ENCODE data around the gene DDX41. TPM values are rescaled to one million over a fixed set of nuclear protein-coding genes. Genes with fewer than 3 reads are reported as not detected.
"Not testable (repeated sequence)": the region's sequence is repeated elsewhere in the genome, so short reads cannot be mapped to it uniquely, and the experiment has no call there.

DDX41 gene
- total and polyA plus RNA-seq, 10 of the 15 experiments (the other 5 are each of a cell fraction or from before 2014, with no cell fraction given), result 32.7 to 215 (median 93.6) TPM

DNA sequence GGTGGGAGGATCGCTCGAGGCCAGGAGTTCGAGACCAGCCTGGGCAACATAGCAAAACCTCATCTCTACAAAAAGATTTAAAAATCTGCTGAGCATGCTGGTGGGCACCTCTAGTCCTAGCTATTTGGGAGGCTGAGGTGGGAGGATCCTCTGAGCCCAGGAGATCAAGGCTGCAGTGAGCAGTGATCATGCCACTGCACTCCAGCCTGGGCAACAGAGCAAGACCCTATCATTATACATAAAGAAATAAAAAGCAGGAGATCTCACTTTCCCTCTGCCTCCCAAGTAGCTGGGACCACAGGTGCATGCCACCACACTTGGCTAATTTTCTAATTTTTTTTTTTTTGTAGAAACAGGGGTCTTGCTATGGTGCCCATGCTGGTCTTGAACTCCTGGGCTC is 31.0 kb downstream of the DDX41 start:
- intact Hi-C loops (cut with micrococcal nuclease; ENCODE audit: unreplicated experiment); RAD21 ChIA-PET (ENCODE audit: unreplicated experiment); CTCF ChIA-PET; DNase-seq (ENCODE audit: low read depth, low spot score); H2AFZ ChIP-seq (ENCODE audit: control insufficient read depth, low read depth, low read length); H3K27me3 ChIP-seq (replicated peaks in 1 of 2; ENCODE audit: control insufficient read depth in 2 of 2, insufficient read depth in 2 of 2, low read length in 1 of 2); H3K79me2 ChIP-seq (ENCODE audit: control insufficient read depth, insufficient read depth, low read length); H3K9me3 ChIP-seq (replicated peaks; ENCODE audit: control insufficient read depth, insufficient read depth, low read length); SMC1A ChIA-PET (ENCODE audit: uncharacterized antibody, unreplicated experiment); H3K4me2 ChIP-seq (ENCODE audit: control insufficient read depth, insufficient read depth); H3K36me3 ChIP-seq (ENCODE audit: control insufficient read depth in 2 of 2, insufficient read depth in 2 of 2, low read length in 1 of 2); H3K4me1 ChIP-seq (ENCODE audit: control insufficient read depth, insufficient read depth, low read length); H3K27ac ChIP-seq (ENCODE audit: control insufficient read depth, insufficient read depth); H3K4me3 ChIP-seq; ATAC-seq; H4K20me1 ChIP-seq (ENCODE audit: control insufficient read depth, insufficient read depth); in situ Hi-C loops (cut with MboI); POLR2A ChIA-PET; H3K9ac ChIP-seq (ENCODE audit: control insufficient read depth, insufficient read depth, low read length); BruUV-seq (replicated peaks); FAIRE-seq: not testable (repeated sequence)
- WGBS (ENCODE audit: insufficient coverage, insufficient replicate concordance, low lambda C conversion rate, missing lambda C conversion rate), result 98% methylated on average over 3 of the region's 3 CpGs

GRCh38 chr5:177484902-177485549 is 31.7 kb downstream of the DDX41 start:
- no peak overlapping the region for H3K9ac ChIP-seq (ENCODE audit: control insufficient read depth, insufficient read depth, low read length)
- DNase-seq (ENCODE audit: low read depth, low spot score) (no peak), FAIRE-seq (no peak), ATAC-seq (no peak)
- no peaks in the 10 kb centered on the region; the same call in 1 of the 2 replicates for H3K4me1 ChIP-seq (ENCODE audit: control insufficient read depth, insufficient read depth, low read length)
- BruUV-seq (replicated peaks), result TSS peak; percentile 38
- WGBS (ENCODE audit: insufficient coverage, insufficient replicate concordance, low lambda C conversion rate, missing lambda C conversion rate), result 67% methylated on average over 13 of the region's 13 CpGs
- ChIA-PET RAD21 (ENCODE audit: unreplicated experiment) (no interaction called here), SMC1A (ENCODE audit: uncharacterized antibody, unreplicated experiment) (no interaction called here), CTCF (interaction anchor here (1.1 kb wide), 1 partner anchor 8 kb away, joined by 3 read pairs; no protein-coding TSS in a partner anchor), POLR2A (no interaction called here)
- H3K9me3 ChIP-seq (replicated peaks; ENCODE audit: control insufficient read depth, insufficient read depth, low read length), result no peaks in the 10 kb centered on the region
- no peak overlapping the region for H2AFZ ChIP-seq (ENCODE audit: control insufficient read depth, low read depth, low read length)
- intact Hi-C loops (cut with micrococcal nuclease; ENCODE audit: unreplicated experiment), result no loop called here
- H3K4me2 ChIP-seq (ENCODE audit: control insufficient read depth, insufficient read depth), result no peak overlapping the region
- no peaks in the 10 kb centered on the region for H3K27me3 ChIP-seq (replicated peaks in 1 of 2; ENCODE audit: control insufficient read depth in 2 of 2, insufficient read depth in 2 of 2, low read length in 1 of 2)
- no peak overlapping the region for H3K4me3 ChIP-seq
- H3K36me3 ChIP-seq (ENCODE audit: control insufficient read depth in 2 of 2, insufficient read depth in 2 of 2, low read length in 1 of 2), result peaks cover 0 to 2% of the 10 kb centered on the region in 2 experiments; a peak in 2 of 4 replicates
- H3K27ac ChIP-seq (ENCODE audit: control insufficient read depth, insufficient read depth), result no peak overlapping the region
- in situ Hi-C loops (cut with MboI), result no loop called here
- H3K79me2 ChIP-seq (ENCODE audit: control insufficient read depth, insufficient read depth, low read length), result no peaks in the 10 kb centered on the region
- no peaks in the 10 kb centered on the region for H4K20me1 ChIP-seq (ENCODE audit: control insufficient read depth, insufficient read depth)
- TF ChIP-seq JUND (IDR thresholded peaks at IDR 0.05; ENCODE audit: low read depth, low read length) (no peak), TBL1XR1 (IDR thresholded peaks at IDR 0.05; ENCODE audit: low read depth, low read length) (no peak), NBN (IDR thresholded peaks at IDR 0.05) (no peak), EGR1 (IDR thresholded peaks at IDR 0.05; ENCODE audit: borderline replicate concordance in 1 of 2, low read depth in 2 of 2, low read length in 2 of 2) (no peak), SIX5 (IDR thresholded peaks at IDR 0.05; ENCODE audit: low read depth, low read length, severe bottlenecking) (no peak), RCOR1 (conservative IDR thresholded peaks at IDR 0.05; ENCODE audit: low read depth, low read length) (no peak), NRF1 (conservative IDR thresholded peaks at IDR 0.05; ENCODE audit: low read depth, low read length) (no peak)
- TF ChIP-seq, protein P1, sequence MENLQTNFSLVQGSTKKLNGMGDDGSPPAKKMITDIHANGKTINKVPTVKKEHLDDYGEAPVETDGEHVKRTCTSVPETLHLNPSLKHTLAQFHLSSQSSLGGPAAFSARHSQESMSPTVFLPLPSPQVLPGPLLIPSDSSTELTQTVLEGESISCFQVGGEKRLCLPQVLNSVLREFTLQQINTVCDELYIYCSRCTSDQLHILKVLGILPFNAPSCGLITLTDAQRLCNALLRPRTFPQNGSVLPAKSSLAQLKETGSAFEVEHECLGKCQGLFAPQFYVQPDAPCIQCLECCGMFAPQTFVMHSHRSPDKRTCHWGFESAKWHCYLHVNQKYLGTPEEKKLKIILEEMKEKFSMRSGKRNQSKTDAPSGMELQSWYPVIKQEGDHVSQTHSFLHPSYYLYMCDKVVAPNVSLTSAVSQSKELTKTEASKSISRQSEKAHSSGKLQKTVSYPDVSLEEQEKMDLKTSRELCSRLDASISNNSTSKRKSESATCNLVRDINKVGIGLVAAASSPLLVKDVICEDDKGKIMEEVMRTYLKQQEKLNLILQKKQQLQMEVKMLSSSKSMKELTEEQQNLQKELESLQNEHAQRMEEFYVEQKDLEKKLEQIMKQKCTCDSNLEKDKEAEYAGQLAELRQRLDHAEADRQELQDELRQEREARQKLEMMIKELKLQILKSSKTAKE (IDR thresholded peaks at IDR 0.05; ENCODE audit: low read depth, poor library complexity, severe bottlenecking), result no peak
- TF ChIP-seq, protein P2, sequence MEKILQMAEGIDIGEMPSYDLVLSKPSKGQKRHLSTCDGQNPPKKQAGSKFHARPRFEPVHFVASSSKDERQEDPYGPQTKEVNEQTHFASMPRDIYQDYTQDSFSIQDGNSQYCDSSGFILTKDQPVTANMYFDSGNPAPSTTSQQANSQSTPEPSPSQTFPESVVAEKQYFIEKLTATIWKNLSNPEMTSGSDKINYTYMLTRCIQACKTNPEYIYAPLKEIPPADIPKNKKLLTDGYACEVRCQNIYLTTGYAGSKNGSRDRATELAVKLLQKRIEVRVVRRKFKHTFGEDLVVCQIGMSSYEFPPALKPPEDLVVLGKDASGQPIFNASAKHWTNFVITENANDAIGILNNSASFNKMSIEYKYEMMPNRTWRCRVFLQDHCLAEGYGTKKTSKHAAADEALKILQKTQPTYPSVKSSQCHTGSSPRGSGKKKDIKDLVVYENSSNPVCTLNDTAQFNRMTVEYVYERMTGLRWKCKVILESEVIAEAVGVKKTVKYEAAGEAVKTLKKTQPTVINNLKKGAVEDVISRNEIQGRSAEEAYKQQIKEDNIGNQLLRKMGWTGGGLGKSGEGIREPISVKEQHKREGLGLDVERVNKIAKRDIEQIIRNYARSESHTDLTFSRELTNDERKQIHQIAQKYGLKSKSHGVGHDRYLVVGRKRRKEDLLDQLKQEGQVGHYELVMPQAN (conservative IDR thresholded peaks at IDR 0.05), result no peak

Measured in GM12878 (cell line).